ENCODE measurements around the gene ARL2BP.
"Not testable (repeated sequence)": the region's sequence is repeated elsewhere in the genome, so short reads cannot be mapped to it uniquely, and the experiment has no call there.

Gene ARL2BP

DNA sequence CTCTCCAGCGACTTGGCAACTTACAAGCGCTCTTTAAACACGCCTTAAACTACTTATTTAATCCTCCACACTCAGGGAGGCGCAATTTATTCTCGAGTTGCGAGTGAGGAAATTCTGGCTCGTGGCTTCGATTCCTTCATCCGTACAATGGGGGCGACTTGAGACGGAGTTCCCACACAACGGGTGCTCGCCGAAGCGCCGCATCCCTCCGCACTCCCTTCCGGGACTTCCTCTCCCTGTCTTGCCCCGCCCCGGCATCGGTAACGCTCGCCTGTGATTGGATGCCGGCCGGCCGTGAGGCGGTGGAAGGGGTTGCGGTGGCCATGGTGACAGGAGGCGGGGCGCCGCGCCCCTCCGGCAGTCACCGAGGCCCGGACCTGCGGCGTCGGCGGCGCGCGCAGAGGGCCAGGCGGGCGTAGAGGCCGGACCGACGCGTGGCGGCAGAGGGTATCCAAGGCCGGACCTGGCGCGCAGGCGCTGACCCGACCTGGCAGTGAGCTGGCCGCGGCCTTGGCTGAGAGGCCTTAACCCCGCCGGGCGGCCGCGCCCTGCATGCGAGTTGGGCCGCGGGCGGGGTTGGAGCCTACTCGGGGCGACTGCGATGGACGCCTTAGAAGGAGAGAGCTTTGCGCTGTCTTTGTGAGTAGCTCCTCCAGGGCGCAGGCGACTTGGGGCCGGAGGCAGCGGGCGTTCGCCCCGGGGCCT lies at the start of gene ARL2BP:
Gene ARL2BP (plus strand): TSS at position 493 of the 705 bp plus-strand sequence. CDS start 109 bp downstream, at position 602.
- H3K4me1 ChIP-seq (ENCODE audit: low read depth, poor library complexity, severe bottlenecking) = peaks cover 13% of the 10 kb centered on the region
- peak within 1 kb of the TSS; percentile 72 for H2AFZ ChIP-seq (ENCODE audit: low read depth)
- H3K79me2 ChIP-seq (ENCODE audit: insufficient read depth, low read depth) = 0 out of 2 replicates have a peak, but pooled peaks cover 3% of the 10 kb centered on the region
- no peak within 1 kb of the TSS for H3K4me3 ChIP-seq (IDR thresholded peaks at IDR 0.05; ENCODE audit: insufficient read depth, low read depth, low read length)
- H3K9ac ChIP-seq = peak within 1 kb of the TSS; percentile 73
- no peaks in the 10 kb centered on the region for H4K20me1 ChIP-seq (ENCODE audit: insufficient read depth)
- H3K27ac ChIP-seq = peak within 1 kb of the TSS; percentile 75
- no peaks in the 10 kb centered on the region for H3K27me3 ChIP-seq (ENCODE audit: insufficient read depth, low read depth)
- TF ChIP-seq, protein P1, sequence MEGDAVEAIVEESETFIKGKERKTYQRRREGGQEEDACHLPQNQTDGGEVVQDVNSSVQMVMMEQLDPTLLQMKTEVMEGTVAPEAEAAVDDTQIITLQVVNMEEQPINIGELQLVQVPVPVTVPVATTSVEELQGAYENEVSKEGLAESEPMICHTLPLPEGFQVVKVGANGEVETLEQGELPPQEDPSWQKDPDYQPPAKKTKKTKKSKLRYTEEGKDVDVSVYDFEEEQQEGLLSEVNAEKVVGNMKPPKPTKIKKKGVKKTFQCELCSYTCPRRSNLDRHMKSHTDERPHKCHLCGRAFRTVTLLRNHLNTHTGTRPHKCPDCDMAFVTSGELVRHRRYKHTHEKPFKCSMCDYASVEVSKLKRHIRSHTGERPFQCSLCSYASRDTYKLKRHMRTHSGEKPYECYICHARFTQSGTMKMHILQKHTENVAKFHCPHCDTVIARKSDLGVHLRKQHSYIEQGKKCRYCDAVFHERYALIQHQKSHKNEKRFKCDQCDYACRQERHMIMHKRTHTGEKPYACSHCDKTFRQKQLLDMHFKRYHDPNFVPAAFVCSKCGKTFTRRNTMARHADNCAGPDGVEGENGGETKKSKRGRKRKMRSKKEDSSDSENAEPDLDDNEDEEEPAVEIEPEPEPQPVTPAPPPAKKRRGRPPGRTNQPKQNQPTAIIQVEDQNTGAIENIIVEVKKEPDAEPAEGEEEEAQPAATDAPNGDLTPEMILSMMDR (conservative IDR thresholded peaks at IDR 0.05; ENCODE audit: low read depth, low read length) = no peak
- H3K36me3 ChIP-seq (ENCODE audit: insufficient read depth) = no peaks in the 10 kb centered on the region
- peak within 1 kb of the TSS; percentile 79 for H3K4me2 ChIP-seq

DNA sequence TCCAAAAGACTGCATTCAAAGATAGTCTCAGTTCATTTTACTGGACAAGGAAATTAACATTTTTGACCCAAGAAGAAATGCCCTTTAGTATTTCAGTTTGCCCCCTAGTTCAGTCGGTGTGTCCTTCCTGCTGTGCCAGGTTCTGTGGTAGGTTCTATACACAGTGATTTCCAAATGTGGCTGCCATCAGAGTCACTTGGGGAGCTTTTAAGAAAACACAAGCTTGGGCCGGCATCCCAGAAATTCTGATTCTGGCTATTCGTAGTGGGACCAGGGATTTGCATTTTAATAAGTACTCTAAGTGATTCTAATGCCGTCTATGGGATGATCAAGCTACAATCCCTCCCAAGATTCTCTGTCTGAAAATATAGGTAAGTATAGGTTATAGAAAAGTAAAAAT lies 48.8 kb upstream of the ARL2BP start:
- Histone ChIP-seq H2AFZ (ENCODE audit: low read depth) (no peak overlapping the region), H4K20me1 (ENCODE audit: insufficient read depth) (no peaks in the 10 kb centered on the region), H3K4me3 (IDR thresholded peaks at IDR 0.05; ENCODE audit: insufficient read depth, low read depth, low read length) (no peak overlapping the region), H3K4me2 (no peak overlapping the region), H3K9ac (no peak overlapping the region), H3K27me3 (ENCODE audit: insufficient read depth, low read depth) (no peaks in the 10 kb centered on the region), H3K4me1 (ENCODE audit: low read depth, poor library complexity, severe bottlenecking) (peaks cover 40% of the 10 kb centered on the region), H3K27ac (no peak overlapping the region), H3K36me3 (ENCODE audit: insufficient read depth) (no peaks in the 10 kb centered on the region), H3K79me2 (ENCODE audit: insufficient read depth, low read depth) (peaks cover 30% of the 10 kb centered on the region; the same call in 1 of the 2 replicates)
- TF ChIP-seq, protein P1 (conservative IDR thresholded peaks at IDR 0.05; ENCODE audit: low read depth, low read length) = no peak

- Histone ChIP-seq H3K79me2 (ENCODE audit: insufficient read depth, low read depth) (peaks cover 28% of the 10 kb centered on the region; the same call in 1 of the 2 replicates), H3K36me3 (ENCODE audit: insufficient read depth) (no peaks in the 10 kb centered on the region), H3K4me3 (IDR thresholded peaks at IDR 0.05; ENCODE audit: insufficient read depth, low read depth, low read length) (no peak overlapping the region), H3K9ac (no peak overlapping the region), H3K4me1 (ENCODE audit: low read depth, poor library complexity, severe bottlenecking) (peaks cover 36% of the 10 kb centered on the region), H3K27me3 (ENCODE audit: insufficient read depth, low read depth) (no peaks in the 10 kb centered on the region), H4K20me1 (ENCODE audit: insufficient read depth) (no peaks in the 10 kb centered on the region), H3K27ac (no peak overlapping the region), H3K4me2 (no peak overlapping the region), H2AFZ (ENCODE audit: low read depth) (no peak overlapping the region)
- TF ChIP-seq, protein P1 (conservative IDR thresholded peaks at IDR 0.05; ENCODE audit: low read depth, low read length) = no peak
These were observed 48.3 kb upstream of the ARL2BP start for GRCh38 chr16:57196753-57197152.

DNA sequence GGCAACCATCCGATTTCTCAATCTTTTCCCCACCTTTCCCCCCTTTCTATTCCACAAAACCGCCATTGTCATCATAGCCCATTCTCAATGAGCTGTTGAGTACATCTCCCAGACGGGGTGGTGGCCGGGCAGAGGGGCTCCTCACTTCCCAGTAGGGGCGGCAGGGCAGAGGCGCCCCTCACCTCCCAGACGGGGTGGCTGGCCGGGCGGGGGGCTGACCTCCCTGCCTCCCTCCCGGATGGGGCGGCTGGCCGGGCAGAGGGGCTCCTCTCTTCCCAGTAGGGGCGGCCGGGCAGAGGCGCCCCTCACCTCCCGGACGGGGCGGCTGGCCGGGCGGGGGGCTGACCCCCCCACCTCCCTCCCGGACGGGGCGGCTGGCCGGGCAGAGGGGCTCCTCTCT lies 44.7 kb upstream of the ARL2BP start:
- H3K79me2 ChIP-seq (ENCODE audit: insufficient read depth, low read depth); H4K20me1 ChIP-seq (ENCODE audit: insufficient read depth); H3K4me3 ChIP-seq (IDR thresholded peaks at IDR 0.05; ENCODE audit: insufficient read depth, low read depth, low read length); H3K27me3 ChIP-seq (ENCODE audit: insufficient read depth, low read depth); H3K36me3 ChIP-seq (ENCODE audit: insufficient read depth); H3K27ac ChIP-seq; H3K4me2 ChIP-seq; H3K9ac ChIP-seq; H2AFZ ChIP-seq (ENCODE audit: low read depth): not testable (repeated sequence)
- peaks cover 12% of the 10 kb centered on the region for H3K4me1 ChIP-seq (ENCODE audit: low read depth, poor library complexity, severe bottlenecking)

DNA sequence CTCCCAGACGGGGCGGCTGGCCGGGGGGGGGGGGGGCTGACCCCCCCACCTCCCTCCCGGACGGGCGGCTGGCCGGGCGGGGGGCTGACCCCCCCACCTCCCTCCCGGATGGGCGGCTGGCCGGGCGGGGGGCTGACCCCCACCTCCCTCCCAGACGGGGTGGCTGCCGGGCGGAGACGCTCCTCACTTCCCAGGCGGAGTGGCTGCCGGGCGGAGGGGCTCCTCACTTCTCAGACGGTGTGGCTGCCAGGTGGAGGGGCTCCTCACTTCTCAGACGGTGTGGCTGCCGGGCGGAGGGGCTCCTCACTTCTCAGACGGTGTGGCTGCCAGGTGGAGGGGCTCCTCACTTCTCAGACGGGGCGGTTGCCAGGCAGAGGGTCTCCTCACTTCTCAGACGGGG lies 44.1 kb upstream of the ARL2BP start:
- not testable (repeated sequence) for H3K4me3 ChIP-seq (IDR thresholded peaks at IDR 0.05; ENCODE audit: insufficient read depth, low read depth, low read length); H3K36me3 ChIP-seq (ENCODE audit: insufficient read depth); H3K79me2 ChIP-seq (ENCODE audit: insufficient read depth, low read depth); H3K9ac ChIP-seq; H3K27me3 ChIP-seq (ENCODE audit: insufficient read depth, low read depth); H4K20me1 ChIP-seq (ENCODE audit: insufficient read depth); H3K27ac ChIP-seq; H3K4me2 ChIP-seq; H2AFZ ChIP-seq (ENCODE audit: low read depth)
- peaks cover 12% of the 10 kb centered on the region for H3K4me1 ChIP-seq (ENCODE audit: low read depth, poor library complexity, severe bottlenecking)
